H1 (cell line): ENCODE data around the gene TANC1. TPM values are rescaled to one million over a fixed set of nuclear protein-coding genes. Genes with fewer than 3 reads are reported as not detected.
A peak's percentile ranks its signal among the peaks of the same experiment; 100 is the strongest.

Experiments used
- BACH1 ChIP-seq: IDR thresholded peaks from 2 replicates; pipeline ENCODE4 v1.6.1; 2012; ENCODE audit warnings: low read length, improper control_type of control experiment
- BRCA1 ChIP-seq: IDR thresholded peaks from 2 replicates; pipeline ENCODE4 v1.6.1; 2012; ENCODE audit warnings: low read depth, low read length, improper control_type of control experiment
- CEBPB ChIP-seq: IDR thresholded peaks from 2 replicates; pipeline ENCODE4 v1.6.1; 2012; ENCODE audit warnings: low read depth, low read length
- CHD2 ChIP-seq: IDR thresholded peaks from 2 replicates; pipeline ENCODE4 v1.6.1; 2012; ENCODE audit warnings: low read length, improper control_type of control experiment
- CREB1 ChIP-seq: IDR thresholded peaks from 2 replicates; pipeline ENCODE4 v1.6.1; 2012; ENCODE audit warnings: inconsistent platforms
- EP300 ChIP-seq, 2 experiments: IDR thresholded peaks; 1 replicate in 1 of 2; 2 replicates in 1 of 2; pipeline ENCODE4 v1.6.1; 2011 to 2012; ENCODE audit warnings: low read depth in 2 of 2, low read length in 2 of 2, mild to moderate bottlenecking in 2 of 2, borderline replicate concordance in 1 of 2, inconsistent platforms in 1 of 2, moderate library complexity in 1 of 2
- GTF2F1 ChIP-seq: IDR thresholded peaks from 2 replicates; pipeline ENCODE4 v1.6.1; 2012; ENCODE audit warnings: low read depth, low read length, improper control_type of control experiment, borderline replicate concordance
- HDAC2 ChIP-seq, 2 experiments: fragments of 300-600 bp in 1 of 2; sonication (generic) in 1 of 2; IDR thresholded peaks; 2 replicates each; pipeline ENCODE4 v1.6.1; 2011 to 2012; ENCODE audit warnings: low read depth in 2 of 2, low read length in 2 of 2, mild to moderate bottlenecking in 2 of 2, moderate library complexity in 2 of 2, borderline replicate concordance in 1 of 2, inconsistent platforms in 1 of 2
- HDAC6 ChIP-seq: IDR thresholded peaks from one replicate; pipeline ENCODE4 v1.7.1; 2012; ENCODE audit warnings: low read depth, mild to moderate bottlenecking, inconsistent platforms, low read length, moderate library complexity
- JUND ChIP-seq: IDR thresholded peaks from 2 replicates; pipeline ENCODE4 v1.6.1; 2011; ENCODE audit warnings: mild to moderate bottlenecking, improper control_type of control experiment, low read length
- KDM5A ChIP-seq: fragments of 200-600 bp; IDR thresholded peaks from 2 replicates; pipeline ENCODE4 v1.7.1; 2012; ENCODE audit warnings: mild to moderate bottlenecking, low read length, inconsistent platforms, mixed read lengths
- NRF1 ChIP-seq: IDR thresholded peaks from 2 replicates; pipeline ENCODE4 v1.6.1; 2011; ENCODE audit warnings: mild to moderate bottlenecking, low read depth, low read length, improper control_type of control experiment
- POLR2AphosphoS5 ChIP-seq: IDR thresholded peaks from 2 replicates; pipeline ENCODE4 v1.6.1; 2011; ENCODE audit warnings: low read depth, low read length
- RAD21 ChIP-seq, 2 experiments: IDR thresholded peaks in 1 of 2; conservative IDR thresholded peaks in 1 of 2; 2 replicates each; pipeline ENCODE4 v1.6.1; 2011; ENCODE audit warnings: low read depth in 2 of 2, low read length in 2 of 2, improper control_type of control experiment in 1 of 2, inconsistent platforms in 1 of 2, mild to moderate bottlenecking in 1 of 2, moderate library complexity in 1 of 2
- SP1 ChIP-seq: IDR thresholded peaks from 2 replicates; pipeline ENCODE4 v1.6.1; 2011; ENCODE audit warnings: low read depth, low read length
- SP2 ChIP-seq: IDR thresholded peaks from 2 replicates; pipeline ENCODE4 v1.6.1; 2012; ENCODE audit warnings: mild to moderate bottlenecking, low read length, inconsistent platforms
- TEAD4 ChIP-seq: IDR thresholded peaks from 2 replicates; pipeline ENCODE4 v1.6.1; 2012; ENCODE audit warnings: low read depth, low read length, inconsistent platforms, mixed read lengths
- polyA plus RNA-seq, 7 experiments: library from polyadenylated mRNA; depleted of rRNA in 3 of 7; stranded (reverse) in 5 of 7; unstranded in 2 of 7; fragments of >200 nt in 5 of 7; fragments of 200-250 nt in 2 of 7; gene quantifications; 1 replicate in 5 of 7; 2 replicates in 1 of 7; 4 replicates in 1 of 7; pipeline versions ENCODE4 v1.2.1 to v1.2.3, GENCODE V29; 2011 to 2013; ENCODE audit warnings: missing spikeins in 2 of 7, mixed read lengths in 2 of 7
- total RNA-seq: library from RNA; stranded (reverse); fragmentation: NEBNext Ultra II Directional; extraction: Animal tissue kit (Norgen Biotek cat#: 25700); gene quantifications from 2 replicates; pipeline ENCODE4 v1.2.1, GENCODE V29; 2021
- TF ChIP-seq, protein P1 (sequence below), 3 experiments: IDR thresholded peaks; 1 replicate in 2 of 3; 2 replicates in 1 of 3; pipeline versions ENCODE4 v1.5.1 to v1.6.1; 2011; ENCODE audit warnings: low read length in 3 of 3, mild to moderate bottlenecking in 3 of 3, inconsistent platforms in 2 of 3, low read depth in 1 of 3, moderate library complexity in 1 of 3; ENCODE audit not compliant: insufficient read depth in 1 of 3; ENCODE audit errors: control extremely low read depth in 1 of 3
- TF ChIP-seq, protein P2 (sequence below): IDR thresholded peaks from 2 replicates; pipeline ENCODE4 v1.6.1; 2012; ENCODE audit warnings: inconsistent platforms

TANC1 gene
- total and polyA plus RNA-seq, 2 of the 8 experiments (the other 6 are each of a cell fraction or from before 2014, with no cell fraction given) = 4.1 to 7.6 TPM

GRCh38 chr2:159035790-159036411 lies 67.5 kb downstream of the TANC1 start (continued):
- TF ChIP-seq, protein P1, sequence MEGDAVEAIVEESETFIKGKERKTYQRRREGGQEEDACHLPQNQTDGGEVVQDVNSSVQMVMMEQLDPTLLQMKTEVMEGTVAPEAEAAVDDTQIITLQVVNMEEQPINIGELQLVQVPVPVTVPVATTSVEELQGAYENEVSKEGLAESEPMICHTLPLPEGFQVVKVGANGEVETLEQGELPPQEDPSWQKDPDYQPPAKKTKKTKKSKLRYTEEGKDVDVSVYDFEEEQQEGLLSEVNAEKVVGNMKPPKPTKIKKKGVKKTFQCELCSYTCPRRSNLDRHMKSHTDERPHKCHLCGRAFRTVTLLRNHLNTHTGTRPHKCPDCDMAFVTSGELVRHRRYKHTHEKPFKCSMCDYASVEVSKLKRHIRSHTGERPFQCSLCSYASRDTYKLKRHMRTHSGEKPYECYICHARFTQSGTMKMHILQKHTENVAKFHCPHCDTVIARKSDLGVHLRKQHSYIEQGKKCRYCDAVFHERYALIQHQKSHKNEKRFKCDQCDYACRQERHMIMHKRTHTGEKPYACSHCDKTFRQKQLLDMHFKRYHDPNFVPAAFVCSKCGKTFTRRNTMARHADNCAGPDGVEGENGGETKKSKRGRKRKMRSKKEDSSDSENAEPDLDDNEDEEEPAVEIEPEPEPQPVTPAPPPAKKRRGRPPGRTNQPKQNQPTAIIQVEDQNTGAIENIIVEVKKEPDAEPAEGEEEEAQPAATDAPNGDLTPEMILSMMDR (IDR thresholded peaks at IDR 0.05; ENCODE audit: control extremely low read depth in 1 of 3, insufficient read depth in 1 of 3, low read depth in 1 of 3, low read length in 3 of 3) = peak; percentile 39 to 81 (median 67)
- TF ChIP-seq RAD21 (IDR thresholded peaks at IDR 0.05 in 1 of 2, conservative IDR thresholded peaks at IDR 0.05 in 1 of 2; ENCODE audit: low read depth in 2 of 2, low read length in 2 of 2) (peak; percentile 84 to 91), SP2 (no peak), BRCA1 (no peak), CEBPB (no peak), CHD2 (no peak), SP1 (no peak), NRF1 (no peak), EP300 (IDR thresholded peaks at IDR 0.05; ENCODE audit: borderline replicate concordance in 1 of 2, low read depth in 2 of 2, low read length in 2 of 2) (0 out of 3 replicates have a peak, but pooled peaks of 1 of the 2 experiments have one; percentile 37), HDAC2 (IDR thresholded peaks at IDR 0.05; ENCODE audit: borderline replicate concordance in 1 of 2, low read depth in 2 of 2, low read length in 2 of 2) (no peak), HDAC6 (no peak), KDM5A (no peak), TEAD4 (peak; percentile 59; the same call in 1 of the 2 replicates), BACH1 (no peak), JUND (peak; percentile 94), GTF2F1 (no peak), POLR2AphosphoS5 (no peak), CREB1 (peak; percentile 56; the same call in 1 of the 2 replicates)
- TF ChIP-seq, protein P2, sequence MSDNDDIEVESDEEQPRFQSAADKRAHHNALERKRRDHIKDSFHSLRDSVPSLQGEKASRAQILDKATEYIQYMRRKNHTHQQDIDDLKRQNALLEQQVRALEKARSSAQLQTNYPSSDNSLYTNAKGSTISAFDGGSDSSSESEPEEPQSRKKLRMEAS = no peak
